Activated CD8-positive, alpha-beta memory T cell treated with anti-CD3 and anti-CD28 coated beads for 36 hours (primary cell): Measurements from ENCODE around the gene ZNF420. TPM values are rescaled to one million over a fixed set of nuclear protein-coding genes. Genes with fewer than 3 reads are reported as not detected.
"Not testable (repeated sequence)": the region's sequence is repeated elsewhere in the genome, so short reads cannot be mapped to it uniquely, and the experiment has no call there.

ENCODE experiments used
- CTCF ChIA-PET: fragments of 350-600 bp; sonication (Branson Sonifier 250); formaldehyde crosslinking; loops from one replicate; lab custom pipeline; 2021; ENCODE audit warnings: antibody characterized with exemption; lab: Charles Lee
- POLR2A ChIA-PET: fragments of 350-600 bp; sonication (Branson Sonifier 250); formaldehyde crosslinking; loops from one replicate; lab custom pipeline; 2021; ENCODE audit warnings: antibody characterized with exemption; lab: Charles Lee
- total RNA-seq, 2 experiments: library from RNA; stranded (reverse); gene quantifications; one replicate each; pipeline ENCODE4 v1.2.3, GENCODE V29; 2021

Gene ZNF420
- total RNA-seq = 10 to 100 TPM; 13.3 to 16.5 TPM

- ChIA-PET POLR2A (interaction anchor here (0.6 to 1.3 kb wide), 4 partner anchors 228 to 884 kb away, joined by 3 to 8 read pairs (median 4); partner anchors contain the start of genes ZNF146, ZNF345 and ZNF565), CTCF (interaction anchor here (0.5 kb wide), 1 partner anchor 638 kb away, joined by 4 read pairs; no protein-coding TSS in a partner anchor)
Measured at GRCh38 chr19:37077934-37078716, at the start of gene ZNF420. Gene ZNF420 (plus strand): TSS chr19:37078433. CDS start chr19:37089119, 10,686 bp downstream.

GRCh38 chr19:37045140-37045539 lies 33.1 kb upstream of the ZNF420 start:
- ChIA-PET POLR2A (no interaction called here), CTCF (no interaction called here)

- CTCF ChIA-PET = no interaction called here
Measured at GRCh38 chr19:37055330-37055729, 22.9 kb upstream of the ZNF420 start.

GRCh38 chr19:37056776-37057175 lies 21.5 kb upstream of the ZNF420 start:
- CTCF ChIA-PET = no interaction called here
- POLR2A ChIA-PET = no interaction called here

More at GRCh38 chr19:37055330-37055729, 22.9 kb upstream of the ZNF420 start:
- POLR2A ChIA-PET = no interaction called here

GRCh38 chr19:37059142-37059541 lies 19.1 kb upstream of the ZNF420 start:
- ChIA-PET CTCF (no interaction called here), POLR2A (no interaction called here)

GRCh38 chr19:37064886-37065285 lies 13.3 kb upstream of the ZNF420 start:
- CTCF ChIA-PET, POLR2A ChIA-PET: not testable (repeated sequence)

GRCh38 chr19:37074111-37074510 lies 4.1 kb upstream of the ZNF420 start:
- CTCF ChIA-PET = no interaction called here
- POLR2A ChIA-PET = no interaction called here

- POLR2A ChIA-PET = no interaction called here
Measured at GRCh38 chr19:37074819-37075362, 3.3 kb upstream of the ZNF420 start.

GRCh38 chr19:37076524-37076923 lies 1.7 kb upstream of the ZNF420 start:
- POLR2A ChIA-PET = not testable (repeated sequence)
- CTCF ChIA-PET = interaction anchor here (0.5 kb wide), 1 partner anchor 74 kb away, joined by 4 read pairs; no protein-coding TSS in a partner anchor

More at GRCh38 chr19:37074819-37075362, 3.3 kb upstream of the ZNF420 start:
- CTCF ChIA-PET = no interaction called here

- ChIA-PET CTCF (interaction anchor here (0.5 kb wide), 1 partner anchor 637 kb away, joined by 4 read pairs; no protein-coding TSS in a partner anchor), POLR2A (interaction anchor here (0.5 to 1.3 kb wide), 5 partner anchors 225 to 883 kb away, joined by 3 to 8 read pairs (median 3); partner anchors contain the start of genes ZNF146, ZNF345 and ZNF565)
Measured at GRCh38 chr19:37077501-37077933, 716 bp upstream of the ZNF420 start.

- CTCF ChIA-PET = no interaction called here
- POLR2A ChIA-PET = interaction anchor here (1.0 to 1.3 kb wide), 3 partner anchors 228 to 864 kb away, joined by 3 to 8 read pairs (median 5); partner anchors contain the start of genes ZNF146, ZNF345 and ZNF565
Measured at GRCh38 chr19:37078717-37079032, 442 bp downstream of the ZNF420 start.

GRCh38 chr19:37079238-37079637 lies 1.0 kb downstream of the ZNF420 start:
- ChIA-PET POLR2A (no interaction called here), CTCF (no interaction called here)

GRCh38 chr19:37082307-37082706 lies 4.1 kb downstream of the ZNF420 start:
- CTCF ChIA-PET = no interaction called here
- POLR2A ChIA-PET = no interaction called here

GRCh38 chr19:37087110-37087509 lies 8.9 kb downstream of the ZNF420 start:
- ChIA-PET POLR2A (no interaction called here), CTCF (no interaction called here)

GRCh38 chr19:37095859-37096258 lies 17.6 kb downstream of the ZNF420 start:
- ChIA-PET POLR2A (no interaction called here), CTCF (no interaction called here)

GRCh38 chr19:37098570-37098969 lies 20.3 kb downstream of the ZNF420 start:
- POLR2A ChIA-PET = no interaction called here
- CTCF ChIA-PET = no interaction called here

- POLR2A ChIA-PET, CTCF ChIA-PET: not testable (repeated sequence)
Measured at GRCh38 chr19:37104135-37104534, 25.9 kb downstream of the ZNF420 start.

GRCh38 chr19:37111753-37112152 lies 33.5 kb downstream of the ZNF420 start:
- CTCF ChIA-PET, POLR2A ChIA-PET: not testable (repeated sequence)

GRCh38 chr19:37114001-37114400 lies 35.8 kb downstream of the ZNF420 start:
- ChIA-PET CTCF (no interaction called here), POLR2A (no interaction called here)

GRCh38 chr19:37122093-37122492 lies 43.9 kb downstream of the ZNF420 start:
- POLR2A ChIA-PET = not testable (repeated sequence)

More at GRCh38 chr19:37122093-37122492, 43.9 kb downstream of the ZNF420 start:
- CTCF ChIA-PET = not testable (repeated sequence)
